ENCODE data around the gene EPAS1. TPM values are rescaled to one million over a fixed set of nuclear protein-coding genes. Genes with fewer than 3 reads are reported as not detected.

The EPAS1 gene
- polyA plus RNA-seq, 2 of the 4 experiments (the other 2 are of a cell fraction): 128 to 143 TPM

DNA sequence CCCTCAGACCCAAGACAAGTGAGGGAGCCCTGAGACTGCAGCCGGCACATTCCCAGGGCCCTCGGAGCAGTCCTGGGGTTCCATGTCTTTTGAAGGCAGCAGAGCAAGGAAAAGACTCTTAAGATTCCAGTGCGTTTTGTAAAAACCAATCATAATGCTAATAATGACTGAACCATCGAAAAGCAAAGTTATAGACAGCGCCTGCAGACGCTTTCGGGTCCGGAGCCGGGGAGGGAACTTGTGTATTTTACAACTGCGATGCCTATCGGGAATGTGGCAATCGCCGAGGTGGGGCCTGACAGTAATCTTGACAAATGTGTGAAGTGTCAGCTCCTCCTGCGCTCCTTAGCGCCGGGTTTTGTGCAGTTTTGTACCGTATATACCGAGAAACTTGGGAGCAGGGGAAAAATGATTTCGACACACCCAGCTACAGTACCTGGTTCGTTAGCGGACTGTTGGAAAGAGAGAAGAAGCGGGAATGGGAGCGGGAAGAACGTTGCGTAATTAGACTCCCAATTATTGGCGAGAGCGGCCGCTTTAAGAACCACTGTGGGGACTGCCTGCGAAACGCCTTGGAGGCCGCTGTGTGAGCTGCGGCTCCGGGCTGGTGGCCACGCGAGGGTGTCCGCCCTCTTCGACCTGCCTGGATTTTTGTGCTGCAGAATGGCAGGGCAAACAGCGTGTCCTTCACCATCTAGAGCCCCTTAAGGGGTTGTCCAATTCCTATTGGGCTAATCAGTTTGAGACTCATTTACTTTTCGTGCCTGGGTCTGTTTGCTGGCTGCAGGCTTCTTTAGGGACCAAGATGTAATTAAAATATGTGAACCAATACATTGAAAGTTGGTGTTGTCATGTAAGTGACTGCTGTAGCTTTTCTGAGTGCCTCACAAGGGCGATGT, 2.4 kb downstream of the EPAS1 start:
- POLR2A ChIA-PET: no interaction called here
- ATAC-seq (peak in 1 of 2 experiments; percentile 19; a peak in 3 of 6 replicates), DNase-seq (ENCODE audit: low read depth in 1 of 2, low spot score in 1 of 2) (peak; percentile 62 to 77), FAIRE-seq (no peak)
- Histone ChIP-seq H3K4me2 (peak overlapping the region; percentile 98), H3K9me3 (peaks cover 1% of the 10 kb centered on the region; the same call in 1 of the 3 replicates), H3K4me3 (peak overlapping the region; percentile 92), H3K27ac (peak overlapping the region; percentile 81 to 91), H3K4me1 (peaks cover 53% of the 10 kb centered on the region)
- WGBS (ENCODE audit: missing lambda C conversion rate): 3% methylated on average over 40 of the region's 40 CpGs
- CTCF ChIA-PET: interaction anchor here (0.7 to 3.3 kb wide), 24 partner anchors 8 to 294 kb away, joined by 3 to 12 read pairs (median 3); no protein-coding TSS in a partner anchor
- TF ChIP-seq JUNB (IDR thresholded peaks at IDR 0.05) (no peak), EP300 (IDR thresholded peaks at IDR 0.05) (no peak), NR3C1 (IDR thresholded peaks at IDR 0.05) (no peak), CEBPB (IDR thresholded peaks at IDR 0.05) (peak; percentile 94 to 97), KDM1A (IDR thresholded peaks at IDR 0.05; ENCODE audit: low read depth) (no peak), ZSCAN20 (CRISPR knock-in tag; IDR thresholded peaks at IDR 0.05) (no peak), HOXB5 (CRISPR knock-in tag; IDR thresholded peaks at IDR 0.05) (peak; percentile 93), TFCP2L1 (CRISPR knock-in tag; IDR thresholded peaks at IDR 0.05) (no peak), KDM5A (IDR thresholded peaks at IDR 0.05) (no peak), EHMT2 (IDR thresholded peaks at IDR 0.05; ENCODE audit: low read depth) (no peak), POLR2AphosphoS2 (conservative IDR thresholded peaks at IDR 0.05; ENCODE audit: low read length) (no peak), RARB (CRISPR knock-in tag; IDR thresholded peaks at IDR 0.05) (no peak; the same call in 1 of the 2 replicates), RNF2 (IDR thresholded peaks at IDR 0.05; ENCODE audit: borderline replicate concordance, low read depth) (no peak; the same call in 1 of the 2 replicates), MAFK (IDR thresholded peaks at IDR 0.05; ENCODE audit: partially characterized antibody) (no peak), FOXS1 (CRISPR knock-in tag; IDR thresholded peaks at IDR 0.05) (no peak), NFE2L2 (conservative IDR thresholded peaks at IDR 0.05; ENCODE audit: low read length) (no peak), GATA3 (IDR thresholded peaks at IDR 0.05; ENCODE audit: borderline replicate concordance) (peak; percentile 68), CBX2 (IDR thresholded peaks at IDR 0.05; ENCODE audit: borderline replicate concordance, low read depth) (no peak), NPAS2 (CRISPR knock-in tag; IDR thresholded peaks at IDR 0.05; ENCODE audit: borderline replicate concordance) (no peak), MYC (IDR thresholded peaks at IDR 0.05; ENCODE audit: borderline replicate concordance, low read length) (no peak), MAZ (IDR thresholded peaks at IDR 0.05; ENCODE audit: borderline replicate concordance, low read depth, low read length) (no peak), CTCF (IDR thresholded peaks at IDR 0.05) (peak; percentile 31; the same call in 2 of the 3 replicates), RFX5 (IDR thresholded peaks at IDR 0.05) (no peak), RAD21 (conservative IDR thresholded peaks at IDR 0.05 in 1 of 2, IDR thresholded peaks at IDR 0.05 in 1 of 2) (peak; percentile 38 to 45), ZNF302 (CRISPR knock-in tag; IDR thresholded peaks at IDR 0.05) (no peak), HEYL (CRISPR knock-in tag; IDR thresholded peaks at IDR 0.05) (no peak), ZC3H11A (IDR thresholded peaks at IDR 0.05) (no peak), HOXB13 (CRISPR knock-in tag; IDR thresholded peaks at IDR 0.05; ENCODE audit: low read depth) (no peak), CBX8 (IDR thresholded peaks at IDR 0.05) (no peak), PHF8 (IDR thresholded peaks at IDR 0.05; ENCODE audit: borderline replicate concordance, low read depth) (no peak)
- TF ChIP-seq, protein P1, sequence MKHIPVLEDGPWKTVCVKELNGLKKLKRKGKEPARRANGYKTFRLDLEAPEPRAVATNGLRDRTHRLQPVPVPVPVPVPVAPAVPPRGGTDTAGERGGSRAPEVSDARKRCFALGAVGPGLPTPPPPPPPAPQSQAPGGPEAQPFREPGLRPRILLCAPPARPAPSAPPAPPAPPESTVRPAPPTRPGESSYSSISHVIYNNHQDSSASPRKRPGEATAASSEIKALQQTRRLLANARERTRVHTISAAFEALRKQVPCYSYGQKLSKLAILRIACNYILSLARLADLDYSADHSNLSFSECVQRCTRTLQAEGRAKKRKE (CRISPR knock-in tag; IDR thresholded peaks at IDR 0.05; ENCODE audit: low read depth): no peak
- TF ChIP-seq, protein P2, sequence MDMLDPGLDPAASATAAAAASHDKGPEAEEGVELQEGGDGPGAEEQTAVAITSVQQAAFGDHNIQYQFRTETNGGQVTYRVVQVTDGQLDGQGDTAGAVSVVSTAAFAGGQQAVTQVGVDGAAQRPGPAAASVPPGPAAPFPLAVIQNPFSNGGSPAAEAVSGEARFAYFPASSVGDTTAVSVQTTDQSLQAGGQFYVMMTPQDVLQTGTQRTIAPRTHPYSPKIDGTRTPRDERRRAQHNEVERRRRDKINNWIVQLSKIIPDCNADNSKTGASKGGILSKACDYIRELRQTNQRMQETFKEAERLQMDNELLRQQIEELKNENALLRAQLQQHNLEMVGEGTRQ (IDR thresholded peaks at IDR 0.05): no peak
- TF ChIP-seq, protein P3, sequence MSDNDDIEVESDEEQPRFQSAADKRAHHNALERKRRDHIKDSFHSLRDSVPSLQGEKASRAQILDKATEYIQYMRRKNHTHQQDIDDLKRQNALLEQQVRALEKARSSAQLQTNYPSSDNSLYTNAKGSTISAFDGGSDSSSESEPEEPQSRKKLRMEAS (IDR thresholded peaks at IDR 0.05): no peak; the same call in none of the 2 replicates
- TF ChIP-seq, protein P4, sequence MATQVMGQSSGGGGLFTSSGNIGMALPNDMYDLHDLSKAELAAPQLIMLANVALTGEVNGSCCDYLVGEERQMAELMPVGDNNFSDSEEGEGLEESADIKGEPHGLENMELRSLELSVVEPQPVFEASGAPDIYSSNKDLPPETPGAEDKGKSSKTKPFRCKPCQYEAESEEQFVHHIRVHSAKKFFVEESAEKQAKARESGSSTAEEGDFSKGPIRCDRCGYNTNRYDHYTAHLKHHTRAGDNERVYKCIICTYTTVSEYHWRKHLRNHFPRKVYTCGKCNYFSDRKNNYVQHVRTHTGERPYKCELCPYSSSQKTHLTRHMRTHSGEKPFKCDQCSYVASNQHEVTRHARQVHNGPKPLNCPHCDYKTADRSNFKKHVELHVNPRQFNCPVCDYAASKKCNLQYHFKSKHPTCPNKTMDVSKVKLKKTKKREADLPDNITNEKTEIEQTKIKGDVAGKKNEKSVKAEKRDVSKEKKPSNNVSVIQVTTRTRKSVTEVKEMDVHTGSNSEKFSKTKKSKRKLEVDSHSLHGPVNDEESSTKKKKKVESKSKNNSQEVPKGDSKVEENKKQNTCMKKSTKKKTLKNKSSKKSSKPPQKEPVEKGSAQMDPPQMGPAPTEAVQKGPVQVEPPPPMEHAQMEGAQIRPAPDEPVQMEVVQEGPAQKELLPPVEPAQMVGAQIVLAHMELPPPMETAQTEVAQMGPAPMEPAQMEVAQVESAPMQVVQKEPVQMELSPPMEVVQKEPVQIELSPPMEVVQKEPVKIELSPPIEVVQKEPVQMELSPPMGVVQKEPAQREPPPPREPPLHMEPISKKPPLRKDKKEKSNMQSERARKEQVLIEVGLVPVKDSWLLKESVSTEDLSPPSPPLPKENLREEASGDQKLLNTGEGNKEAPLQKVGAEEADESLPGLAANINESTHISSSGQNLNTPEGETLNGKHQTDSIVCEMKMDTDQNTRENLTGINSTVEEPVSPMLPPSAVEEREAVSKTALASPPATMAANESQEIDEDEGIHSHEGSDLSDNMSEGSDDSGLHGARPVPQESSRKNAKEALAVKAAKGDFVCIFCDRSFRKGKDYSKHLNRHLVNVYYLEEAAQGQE (IDR thresholded peaks at IDR 0.05): no peak
